ENCODE data around the gene FILIP1L.

Gene FILIP1L

DNA sequence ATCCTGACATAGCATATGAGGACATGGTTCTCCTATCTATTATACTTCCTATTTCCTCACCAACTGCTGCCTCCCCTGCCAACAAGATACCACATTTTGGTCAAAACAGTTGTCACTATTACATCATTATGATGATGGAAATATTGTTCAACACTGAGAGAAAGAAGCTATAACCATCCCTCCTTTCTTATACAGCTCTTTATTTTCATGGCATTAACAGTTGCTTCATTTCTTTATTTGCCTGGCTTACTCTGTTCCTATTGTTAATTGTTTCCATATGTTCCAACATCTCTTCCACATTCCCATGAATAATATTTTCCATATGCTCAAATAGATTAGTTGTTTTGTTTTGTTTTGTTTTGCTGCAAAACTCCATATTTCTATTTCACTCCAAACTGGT lies 40.8 kb upstream of the FILIP1L start:
- no peak for DNase-seq (ENCODE audit: low read depth)
- no peak overlapping the region for H3K4me3 ChIP-seq (ENCODE audit: low read length)
- TF ChIP-seq, protein P1, sequence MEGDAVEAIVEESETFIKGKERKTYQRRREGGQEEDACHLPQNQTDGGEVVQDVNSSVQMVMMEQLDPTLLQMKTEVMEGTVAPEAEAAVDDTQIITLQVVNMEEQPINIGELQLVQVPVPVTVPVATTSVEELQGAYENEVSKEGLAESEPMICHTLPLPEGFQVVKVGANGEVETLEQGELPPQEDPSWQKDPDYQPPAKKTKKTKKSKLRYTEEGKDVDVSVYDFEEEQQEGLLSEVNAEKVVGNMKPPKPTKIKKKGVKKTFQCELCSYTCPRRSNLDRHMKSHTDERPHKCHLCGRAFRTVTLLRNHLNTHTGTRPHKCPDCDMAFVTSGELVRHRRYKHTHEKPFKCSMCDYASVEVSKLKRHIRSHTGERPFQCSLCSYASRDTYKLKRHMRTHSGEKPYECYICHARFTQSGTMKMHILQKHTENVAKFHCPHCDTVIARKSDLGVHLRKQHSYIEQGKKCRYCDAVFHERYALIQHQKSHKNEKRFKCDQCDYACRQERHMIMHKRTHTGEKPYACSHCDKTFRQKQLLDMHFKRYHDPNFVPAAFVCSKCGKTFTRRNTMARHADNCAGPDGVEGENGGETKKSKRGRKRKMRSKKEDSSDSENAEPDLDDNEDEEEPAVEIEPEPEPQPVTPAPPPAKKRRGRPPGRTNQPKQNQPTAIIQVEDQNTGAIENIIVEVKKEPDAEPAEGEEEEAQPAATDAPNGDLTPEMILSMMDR (conservative IDR thresholded peaks at IDR 0.05; ENCODE audit: low read depth, low read length) = no peak

DNA sequence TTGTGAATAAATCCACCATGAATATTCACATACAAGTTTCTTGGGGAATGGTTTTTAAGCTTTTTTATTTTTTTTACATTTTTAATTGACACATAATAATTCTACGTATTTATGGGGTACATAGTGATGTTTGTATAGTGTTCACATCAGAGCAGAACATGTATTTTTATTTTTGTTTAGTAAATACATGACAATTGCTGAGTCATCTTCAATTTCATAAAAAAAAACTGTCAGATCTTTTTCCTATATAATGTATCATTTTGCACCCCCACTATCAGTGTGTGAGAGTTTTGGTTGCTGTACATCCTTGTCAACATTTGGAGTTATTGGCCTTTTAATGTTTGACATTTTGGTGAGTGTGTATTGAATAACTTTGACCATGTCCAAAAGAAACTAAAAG lies 39.9 kb upstream of the FILIP1L start:
- no peak for DNase-seq (ENCODE audit: low read depth)
- TF ChIP-seq, protein P1 (conservative IDR thresholded peaks at IDR 0.05; ENCODE audit: low read depth, low read length) = no peak
- H3K4me3 ChIP-seq (ENCODE audit: low read length) = no peak overlapping the region

DNA sequence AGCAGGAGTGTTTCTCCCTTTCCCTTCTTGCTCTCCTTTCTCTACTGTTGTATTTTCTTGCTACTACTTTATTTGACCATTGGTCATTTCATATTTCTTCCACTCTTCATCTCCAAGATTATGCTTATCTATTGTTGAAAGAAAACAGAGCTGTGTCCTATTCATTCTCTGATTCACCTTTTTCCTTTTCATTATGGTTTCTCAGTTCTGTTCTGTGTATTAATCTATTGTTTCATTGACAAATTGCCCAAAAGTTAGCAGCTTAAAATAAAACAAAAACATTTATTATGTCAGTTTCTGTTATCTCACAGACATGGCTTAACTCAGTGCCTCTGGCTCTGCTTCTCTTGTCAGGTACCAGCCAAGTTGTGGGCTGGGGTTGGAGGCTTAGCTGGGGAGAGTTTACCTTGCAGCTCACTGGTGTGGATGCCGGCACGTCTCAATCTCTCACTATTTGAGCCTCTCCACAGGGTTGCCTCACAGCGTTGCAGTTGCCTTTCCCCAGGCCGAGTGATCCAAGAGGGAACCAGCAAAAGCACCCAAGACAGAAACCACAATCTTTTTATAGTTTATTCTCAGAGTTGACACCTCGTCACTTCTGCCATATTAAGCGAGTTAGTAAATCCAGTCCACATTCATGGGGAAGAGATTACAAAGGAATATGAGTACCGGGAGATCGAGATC lies 36.9 kb upstream of the FILIP1L start:
- TF ChIP-seq, protein P1 (conservative IDR thresholded peaks at IDR 0.05; ENCODE audit: low read depth, low read length) = no peak
- H3K4me3 ChIP-seq (ENCODE audit: low read length) = no peak overlapping the region
- no peak for DNase-seq (ENCODE audit: low read depth)

DNA sequence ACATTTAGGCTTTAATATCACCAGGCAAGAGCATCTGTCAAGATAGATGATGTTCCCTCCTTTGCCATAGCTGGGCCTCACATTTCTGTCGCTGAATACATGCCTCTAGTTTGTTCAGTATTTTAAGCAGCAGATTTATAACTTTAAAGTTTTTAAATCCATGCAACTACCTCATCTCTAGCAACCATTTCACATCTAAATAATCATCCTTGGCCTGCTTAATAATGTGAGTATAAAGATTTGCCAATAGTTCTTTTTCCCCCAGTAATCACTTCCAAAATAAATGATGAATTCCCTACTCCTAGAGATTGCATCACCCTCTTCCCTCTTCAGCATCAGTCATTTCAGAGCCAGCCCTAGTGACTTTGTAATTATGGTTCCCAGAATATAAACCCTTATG lies 36.2 kb upstream of the FILIP1L start:
- TF ChIP-seq, protein P1 (conservative IDR thresholded peaks at IDR 0.05; ENCODE audit: low read depth, low read length) = no peak
- no peak for DNase-seq (ENCODE audit: low read depth)
- H3K4me3 ChIP-seq (ENCODE audit: low read length) = no peak overlapping the region

DNA sequence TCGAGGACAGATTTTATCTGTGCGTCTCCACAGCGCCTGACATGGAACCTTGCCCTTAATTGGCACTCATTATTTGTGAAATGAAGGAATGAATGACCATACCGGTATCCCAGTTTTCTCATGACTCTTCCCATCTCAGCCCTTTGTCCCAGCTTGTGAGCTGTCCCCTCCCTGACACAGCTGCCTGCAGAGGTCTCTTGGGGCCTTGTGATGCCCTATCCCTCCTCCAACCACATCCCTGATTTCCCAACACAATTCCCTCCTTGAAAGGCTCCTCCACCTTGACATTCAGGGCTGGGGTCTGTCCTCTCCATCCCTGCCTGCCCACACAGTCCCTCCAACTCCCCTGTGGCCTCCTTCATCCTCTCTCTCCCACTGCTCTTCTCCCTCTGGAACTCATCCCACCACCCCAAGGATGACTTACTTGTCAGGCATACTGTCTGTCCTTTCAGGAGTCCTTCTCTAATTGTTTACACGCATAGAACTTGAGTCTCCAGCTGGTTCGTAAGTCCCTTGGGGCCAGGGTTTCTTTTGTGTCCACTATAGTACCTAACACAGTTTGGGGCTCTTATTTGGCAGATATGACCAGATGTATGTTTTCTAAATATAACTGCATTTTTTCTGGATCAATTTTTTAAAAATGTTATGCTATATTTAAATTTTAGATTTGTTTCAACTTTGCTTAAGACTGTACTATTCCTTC lies 35.6 kb upstream of the FILIP1L start:
- TF ChIP-seq, protein P1 (conservative IDR thresholded peaks at IDR 0.05; ENCODE audit: low read depth, low read length) = no peak
- H3K4me3 ChIP-seq (ENCODE audit: low read length) = no peak overlapping the region
- no peak for DNase-seq (ENCODE audit: low read depth)

DNA sequence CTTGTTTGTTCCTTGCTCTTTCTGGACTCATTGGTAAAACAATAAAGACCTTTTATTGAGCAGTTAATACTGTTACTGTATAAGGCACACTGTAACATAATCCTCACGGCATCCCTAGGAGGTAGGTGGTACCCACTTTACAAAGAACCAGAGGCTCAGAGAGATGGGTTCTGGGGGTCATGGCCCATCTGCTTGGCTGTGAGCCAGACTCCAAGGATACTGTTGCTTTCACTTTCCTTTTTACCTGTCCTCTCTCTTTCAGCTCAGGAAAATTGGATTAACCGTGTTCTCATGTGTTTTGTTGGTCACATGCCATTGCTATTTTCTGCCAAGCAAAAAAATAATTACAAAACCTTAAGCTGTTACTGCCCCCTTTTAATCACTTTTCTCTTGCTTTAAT lies 34.8 kb upstream of the FILIP1L start:
- no peak for DNase-seq (ENCODE audit: low read depth)
- TF ChIP-seq, protein P1 (conservative IDR thresholded peaks at IDR 0.05; ENCODE audit: low read depth, low read length) = no peak
- H3K4me3 ChIP-seq (ENCODE audit: low read length) = no peak overlapping the region

All from retinal pigment epithelial cell (primary cell).